IPS DF 4.7 (cell line): ENCODE measurements around the gene CGB1.
"Not testable (repeated sequence)": the region's sequence is repeated elsewhere in the genome, so short reads cannot be mapped to it uniquely, and the experiment has no call there.

ENCODE experiments used
- DNase-seq: peaks from one replicate; pipeline ENCODE4 v3.0.0-alpha.2; 2013; ENCODE audit warnings: low spot score; ENCODE audit errors: extremely low read depth

Gene CGB1

DNA sequence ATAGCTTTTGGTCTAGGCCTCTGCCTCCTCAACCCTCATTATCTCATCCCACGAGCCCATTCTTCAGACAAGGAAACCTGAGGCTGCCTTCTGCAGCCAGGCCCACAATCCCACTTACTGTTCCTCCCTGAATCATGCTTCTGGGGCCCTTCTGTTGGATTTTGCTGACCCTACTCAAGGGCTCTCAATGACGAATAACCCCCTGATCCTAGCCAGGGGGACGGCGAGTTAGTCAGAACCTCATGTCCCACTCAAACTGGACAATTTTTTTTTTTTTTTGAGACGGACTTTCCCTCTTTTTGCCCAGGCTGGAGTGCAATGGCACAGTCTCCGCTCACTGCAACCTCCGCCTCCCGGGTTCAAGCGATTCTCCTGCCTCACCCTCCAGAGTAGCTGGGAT, 14.6 kb downstream of the CGB1 start:
- DNase-seq = no peak

DNA sequence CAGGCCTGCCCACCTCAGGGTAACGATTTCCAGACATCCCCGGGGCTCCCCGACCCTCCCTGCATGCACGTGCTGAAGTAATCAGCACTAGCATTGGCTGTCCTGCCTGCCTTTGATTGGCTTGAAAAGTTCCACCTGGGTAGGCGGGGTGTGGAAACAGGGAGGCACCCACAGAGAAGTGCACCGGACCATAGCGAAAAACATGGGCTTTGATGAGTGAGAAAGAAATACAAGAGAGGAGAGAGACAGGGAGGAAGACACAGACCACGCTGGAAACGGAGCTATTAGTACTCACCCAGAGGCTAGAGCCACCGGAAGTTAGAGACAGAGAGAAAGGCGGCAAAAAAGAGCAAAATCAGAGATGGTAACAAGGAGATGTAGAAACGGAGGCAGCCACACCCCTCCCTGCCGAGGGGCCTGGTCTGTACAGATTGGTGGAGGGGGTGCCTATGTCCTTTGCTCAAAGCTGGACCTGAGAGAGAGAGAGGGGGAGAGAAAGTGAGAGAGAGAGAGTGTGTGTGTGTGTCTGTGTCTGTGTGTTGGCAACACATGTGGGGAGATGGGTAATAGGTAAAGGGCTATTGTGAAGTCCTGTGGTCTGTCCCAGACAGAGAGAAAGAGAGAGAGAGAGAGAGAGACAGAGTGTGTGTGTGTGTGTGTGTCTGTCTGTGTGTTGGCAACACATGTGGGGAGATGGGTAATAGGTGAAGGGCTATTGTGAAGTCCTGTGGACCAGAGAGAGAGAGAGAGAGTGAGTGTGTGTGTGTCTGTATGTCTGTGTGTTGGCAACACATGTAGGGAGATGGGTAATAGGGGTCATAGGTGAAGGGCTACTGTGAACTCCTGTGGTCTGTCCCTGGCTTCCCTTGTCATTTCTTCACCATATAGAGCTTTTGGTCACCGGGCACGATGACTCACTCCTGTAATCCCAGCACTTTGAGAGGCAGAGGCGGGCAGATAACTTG, 15.5 kb downstream of the CGB1 start:
- no peak for DNase-seq

DNA sequence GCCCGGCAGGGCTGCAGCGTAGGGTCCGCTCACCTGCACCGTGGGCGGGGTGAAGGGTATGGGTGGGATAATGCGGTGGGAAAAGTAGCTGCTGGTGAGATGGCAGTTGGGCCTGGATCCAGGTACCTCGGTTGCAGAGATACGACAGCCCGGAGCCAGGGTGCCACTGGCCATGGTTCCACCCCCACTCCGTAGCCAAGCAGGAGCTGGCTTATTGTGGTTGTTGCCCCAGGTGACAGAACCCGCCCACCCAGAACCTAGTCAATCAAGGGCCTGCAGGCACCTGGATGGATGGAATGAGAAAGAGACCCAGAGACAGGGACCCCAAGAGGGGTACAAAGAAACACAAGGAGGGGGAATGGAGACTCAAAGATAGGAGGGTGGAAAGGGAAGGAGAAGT, 16.4 kb downstream of the CGB1 start:
- DNase-seq = no peak

DNA sequence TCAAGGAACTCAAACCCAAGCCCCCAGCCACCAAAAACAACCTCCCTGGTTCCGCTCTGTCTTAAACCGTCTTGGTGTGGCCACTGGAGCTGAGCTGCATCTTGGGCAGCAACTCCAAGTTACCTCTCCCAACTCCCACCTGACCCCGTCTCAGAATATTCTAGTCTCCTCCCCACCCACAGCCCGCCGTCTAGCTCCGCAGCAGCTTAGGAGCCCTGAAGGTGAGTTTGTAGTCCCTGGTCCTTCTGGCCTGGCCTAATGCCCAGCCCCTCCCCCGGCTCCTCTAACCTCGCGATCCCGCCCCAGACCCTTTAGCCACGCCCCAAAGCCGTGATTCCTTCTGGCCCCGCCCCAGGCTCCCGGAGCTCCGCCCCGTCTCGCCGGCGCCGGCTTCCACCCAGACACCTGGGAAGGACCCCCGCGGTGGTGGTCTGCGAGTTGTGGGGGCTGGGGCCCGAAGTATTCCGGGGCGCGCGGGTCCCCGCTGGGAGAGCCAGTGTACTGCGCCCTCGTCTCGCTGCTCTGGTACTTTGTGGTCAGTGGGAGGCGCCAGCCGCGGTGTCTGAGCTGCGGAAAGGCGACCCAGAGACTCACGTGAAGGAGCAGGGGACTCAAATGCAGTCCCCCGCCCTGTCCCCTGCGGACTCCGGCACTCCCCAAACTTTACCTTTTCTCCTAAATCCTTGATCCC, 17.3 kb downstream of the CGB1 start:
- DNase-seq = no peak

DNA sequence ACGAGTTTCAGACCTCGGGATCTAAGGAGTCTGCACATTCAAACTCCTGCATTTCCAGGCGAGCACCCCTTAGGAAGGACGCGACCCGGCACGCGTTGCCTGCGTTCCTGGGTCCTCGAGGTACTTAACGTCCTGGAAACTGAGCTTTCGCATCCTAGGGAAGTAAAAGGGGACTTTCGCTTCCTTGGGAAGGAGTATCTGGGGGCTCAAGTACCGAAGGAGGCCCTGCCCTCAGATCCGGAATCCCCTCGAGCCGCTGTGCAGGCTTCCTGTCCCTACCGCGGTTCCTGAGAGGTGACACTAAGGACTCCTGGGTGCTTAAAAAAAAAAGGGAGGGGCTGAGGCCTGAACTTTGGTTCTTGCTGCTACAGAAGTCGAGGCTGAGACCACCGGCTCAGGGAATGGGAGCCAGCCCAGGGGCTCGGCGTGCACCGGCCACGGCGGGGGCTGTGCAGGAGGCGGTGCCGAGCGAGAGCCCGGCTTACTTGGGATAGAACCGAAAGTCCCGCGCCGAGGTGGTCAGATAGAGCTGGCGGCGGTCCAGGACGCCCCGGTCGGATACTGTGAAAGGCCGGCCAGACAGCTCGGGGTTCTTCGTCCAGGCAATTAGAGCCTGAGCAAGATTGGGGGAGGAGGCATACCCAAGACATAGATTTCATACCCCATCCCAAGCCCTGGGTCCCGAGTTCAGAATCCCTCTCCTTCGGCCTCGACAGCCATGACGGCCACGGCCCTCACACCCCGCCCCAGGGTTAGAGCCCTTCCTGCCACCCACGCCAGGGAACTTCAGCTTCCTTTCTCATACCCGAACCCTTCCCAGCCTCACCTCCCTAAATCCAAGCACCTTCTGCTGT, 18.1 kb downstream of the CGB1 start:
- DNase-seq = not testable (repeated sequence)

DNA sequence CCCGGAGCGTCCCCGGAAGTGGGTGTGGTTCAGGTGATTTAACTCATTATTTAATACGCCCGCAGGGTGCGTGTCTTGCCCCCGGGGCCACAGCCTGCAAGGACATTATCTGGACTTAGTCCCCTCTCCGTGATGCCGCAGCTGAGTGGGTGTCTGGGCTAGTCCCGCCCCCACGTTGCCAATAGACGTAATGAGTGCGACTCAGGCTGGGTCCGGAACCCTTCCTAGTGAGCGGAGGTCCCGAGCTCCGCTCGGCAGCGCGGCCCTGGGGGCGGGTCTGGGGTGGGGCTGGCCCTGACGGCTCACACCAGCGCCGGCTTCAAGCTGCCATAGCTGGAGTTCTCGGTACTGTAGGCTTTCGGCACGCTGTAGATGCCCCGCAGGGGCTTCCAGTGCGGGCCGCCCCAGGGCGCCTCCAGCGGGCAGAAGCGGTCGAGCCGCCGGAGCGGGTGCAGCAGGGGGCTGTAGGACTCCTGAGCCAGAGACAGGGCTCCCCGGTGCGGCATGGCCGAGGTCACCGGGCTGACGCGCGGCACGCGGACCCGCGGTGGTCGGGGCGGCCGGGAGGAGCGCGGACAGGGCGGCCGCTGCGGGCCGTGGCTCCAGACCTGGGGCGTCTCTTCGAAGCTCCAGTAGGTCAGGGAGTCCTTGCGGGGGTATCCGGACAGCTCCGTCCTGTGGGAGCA, 18.9 kb downstream of the CGB1 start:
- no peak for DNase-seq

DNA sequence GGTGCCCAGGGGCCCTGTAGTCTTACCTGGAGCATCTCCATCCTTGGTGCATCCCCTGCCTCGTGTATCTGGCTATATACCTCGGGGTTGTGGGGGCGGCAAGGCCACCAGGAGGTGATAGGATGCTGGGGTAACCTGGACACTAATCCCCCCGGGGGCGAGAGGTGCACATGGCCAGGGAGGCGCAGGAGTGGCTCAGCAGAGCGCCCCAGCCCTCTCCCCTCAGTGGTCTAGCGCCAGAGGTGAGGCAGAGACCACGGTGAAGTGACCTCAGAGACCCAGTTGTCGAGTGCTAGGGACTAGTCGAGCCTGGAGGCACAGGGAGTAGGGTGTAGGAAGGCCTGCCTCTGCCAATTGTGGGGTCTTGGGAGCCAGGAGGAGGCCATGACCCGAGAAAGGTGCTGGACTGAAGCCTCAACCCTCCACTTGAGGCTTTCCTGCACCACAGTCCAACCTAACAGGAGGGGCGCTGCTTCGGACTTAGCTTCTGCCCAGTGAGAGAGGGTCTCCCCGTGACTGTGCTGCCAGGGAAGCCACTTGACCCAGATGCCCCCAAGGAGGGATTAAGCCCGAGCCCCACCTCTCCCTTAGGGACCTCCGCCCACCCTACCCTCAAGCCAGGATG, 19.5 kb downstream of the CGB1 start, which contains the start of gene LHB:
LHB (minus strand) TSS at position 51 of the 625 bp plus-strand sequence; CDS start at position 41, 10 bp downstream.
- no peak for DNase-seq

DNA sequence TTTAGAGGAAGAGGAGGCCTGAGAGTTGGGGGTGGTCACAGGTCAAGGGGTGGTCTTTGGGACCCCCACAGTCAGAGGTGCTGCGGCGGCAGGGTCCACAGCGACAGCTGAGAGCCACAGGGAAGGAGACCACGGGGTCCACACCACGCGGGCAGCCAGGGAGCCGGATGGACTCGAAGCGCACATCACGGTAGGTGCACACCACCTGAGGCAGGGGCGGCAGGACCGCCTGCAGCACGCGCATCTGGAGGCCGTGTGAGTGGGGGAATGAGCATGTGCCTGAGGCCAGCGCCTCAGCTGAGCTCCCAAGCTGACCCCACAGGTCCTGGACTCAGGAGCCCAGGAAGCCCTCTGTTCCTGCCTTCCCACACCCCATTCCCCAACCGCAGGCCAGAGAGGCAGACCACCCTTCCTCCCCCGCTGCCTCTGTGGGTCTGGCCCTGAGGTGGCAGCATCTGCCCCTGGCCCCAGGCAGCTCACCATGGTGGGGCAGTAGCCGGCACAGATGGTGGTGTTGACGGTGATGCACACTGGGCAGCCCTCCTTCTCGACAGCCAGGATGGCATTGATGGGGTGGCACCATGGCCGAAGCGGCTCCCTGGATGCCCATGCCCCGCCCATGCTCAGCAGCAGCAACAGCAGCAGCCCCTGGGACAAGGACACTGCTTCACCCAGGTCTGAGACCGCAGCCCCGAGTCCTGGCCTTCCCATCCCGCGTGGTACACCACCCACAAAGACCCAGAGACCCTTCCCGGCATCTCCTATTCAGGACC, 20.4 kb downstream of the CGB1 start:
- no peak for DNase-seq

DNA sequence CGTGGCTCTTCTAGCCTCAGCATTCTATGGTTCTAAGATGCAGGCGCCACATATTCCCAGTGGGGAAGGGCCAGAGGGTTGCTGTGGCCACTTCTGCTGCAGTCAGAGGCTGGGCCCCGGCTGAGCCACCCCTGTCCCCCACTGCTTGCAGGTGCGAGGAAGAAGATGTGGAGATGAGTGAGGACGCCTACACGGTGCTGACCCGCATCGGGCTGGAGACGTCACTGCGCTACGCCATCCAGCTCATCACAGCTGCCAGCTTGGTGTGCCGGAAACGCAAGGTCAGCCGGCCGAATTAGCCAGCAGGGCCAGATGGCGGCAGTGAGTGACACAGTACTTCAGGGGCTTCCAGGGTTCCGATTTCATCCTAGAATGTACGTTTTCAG, 21.8 kb downstream of the CGB1 start:
- DNase-seq = no peak

DNA sequence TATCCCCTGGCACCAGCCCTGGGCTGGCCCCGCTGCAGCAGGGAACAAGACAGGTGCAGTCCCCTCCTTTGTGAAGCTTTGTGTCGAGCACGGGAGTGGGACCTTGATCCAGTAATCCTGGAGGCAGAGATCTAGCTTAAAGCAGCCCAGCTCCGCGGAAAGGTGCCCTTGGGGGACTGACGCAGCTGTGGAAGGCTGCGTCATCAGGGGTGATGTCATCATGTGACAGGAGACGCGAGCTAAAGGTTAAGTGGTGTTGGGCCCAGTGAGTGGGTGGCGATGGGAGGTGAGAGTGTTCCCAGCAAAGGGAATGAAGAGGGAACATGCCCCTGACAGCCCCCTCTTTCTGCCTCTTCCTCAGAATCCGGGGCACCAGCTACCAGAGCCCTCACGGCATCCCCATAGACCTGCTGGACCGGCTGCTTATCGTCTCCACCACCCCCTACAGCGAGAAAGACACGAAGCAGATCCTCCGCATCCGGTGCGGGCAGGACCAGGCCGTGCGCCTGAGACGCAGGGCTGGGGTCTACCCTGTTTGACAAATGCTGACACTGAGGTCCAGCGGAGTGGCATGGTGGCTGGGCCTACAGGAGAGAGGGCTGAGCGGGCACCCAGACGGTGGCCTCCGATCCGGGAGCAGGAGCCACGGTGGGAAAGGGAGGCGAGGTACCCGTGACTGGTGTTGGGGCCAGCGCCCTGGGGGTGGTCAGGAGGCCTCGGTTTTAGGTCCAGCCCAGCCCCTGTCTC, 22.4 kb downstream of the CGB1 start:
- DNase-seq = no peak

DNA sequence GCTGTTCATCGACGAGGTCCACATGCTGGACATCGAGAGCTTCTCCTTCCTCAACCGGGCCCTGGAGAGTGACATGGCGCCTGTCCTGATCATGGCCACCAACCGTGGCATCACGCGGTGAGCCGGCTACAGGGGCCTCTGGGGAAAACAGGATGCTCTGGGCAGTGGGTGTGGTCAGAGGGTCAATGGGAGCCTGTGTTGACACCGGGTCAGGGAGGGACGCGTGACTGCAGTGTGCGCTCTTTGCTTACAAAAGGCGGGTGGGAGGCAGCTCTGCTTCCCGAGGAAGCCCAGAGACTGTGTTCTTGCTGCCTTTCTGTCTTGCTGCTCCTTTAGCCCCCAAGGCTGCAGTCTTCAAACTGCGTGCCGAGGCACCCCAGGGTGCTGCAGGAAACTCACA, 25.5 kb downstream of the CGB1 start:
- DNase-seq = no peak

DNA sequence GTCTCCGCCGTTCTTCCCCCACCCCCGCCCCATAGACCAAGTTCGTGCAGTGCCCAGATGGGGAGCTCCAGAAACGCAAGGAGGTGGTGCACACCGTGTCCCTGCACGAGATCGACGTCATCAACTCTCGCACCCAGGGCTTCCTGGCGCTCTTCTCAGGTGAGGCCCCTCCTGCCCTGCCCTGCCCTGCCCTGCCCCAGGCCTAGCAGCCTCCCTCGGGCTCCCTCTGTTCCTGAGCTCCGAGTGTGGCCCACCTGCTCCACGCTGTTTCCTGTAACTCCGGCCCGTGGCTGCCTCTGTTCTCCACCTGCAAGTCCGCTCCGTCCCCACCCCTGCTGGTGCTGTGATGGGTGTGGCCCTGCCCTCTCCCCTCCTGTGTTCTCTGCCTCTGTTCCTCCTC, 26.2 kb downstream of the CGB1 start:
- no peak for DNase-seq

DNA sequence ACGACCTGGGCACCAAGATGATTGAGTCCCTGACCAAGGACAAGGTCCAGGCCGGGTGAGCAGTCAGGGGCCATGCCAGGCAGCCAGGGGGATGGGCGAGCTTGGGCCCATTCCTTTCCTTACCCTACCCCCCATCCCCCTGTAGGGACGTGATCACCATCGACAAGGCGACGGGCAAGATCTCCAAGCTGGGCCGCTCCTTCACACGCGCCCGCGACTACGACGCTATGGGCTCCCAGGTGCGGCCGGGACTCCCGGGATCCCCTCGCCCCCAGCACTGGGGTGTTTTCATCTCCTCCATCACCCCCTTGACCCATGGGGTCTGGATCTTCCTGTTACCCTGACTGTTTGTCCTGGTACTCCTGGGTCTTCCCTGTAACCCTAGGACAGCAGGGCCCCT, 26.9 kb downstream of the CGB1 start:
- DNase-seq = no peak

DNA sequence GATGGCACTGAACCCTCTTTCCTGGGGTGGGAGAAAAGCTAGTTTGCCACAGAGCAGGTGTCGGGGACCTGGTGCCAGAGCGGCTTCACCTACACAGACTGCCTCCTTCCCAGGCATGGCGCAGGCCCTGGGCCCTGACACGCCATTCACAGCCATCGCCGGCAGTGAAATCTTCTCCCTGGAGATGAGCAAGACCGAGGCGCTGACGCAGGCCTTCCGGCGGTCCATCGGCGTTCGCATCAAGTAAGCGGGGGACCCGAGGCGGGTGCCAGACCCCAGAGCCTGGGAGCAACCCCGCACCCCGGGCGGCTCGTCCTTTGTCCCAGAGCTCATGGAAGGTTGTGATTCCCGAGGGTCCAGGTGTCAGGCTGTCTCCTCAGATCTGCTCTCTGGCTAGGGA, 29.8 kb downstream of the CGB1 start:
- DNase-seq = no peak

DNA sequence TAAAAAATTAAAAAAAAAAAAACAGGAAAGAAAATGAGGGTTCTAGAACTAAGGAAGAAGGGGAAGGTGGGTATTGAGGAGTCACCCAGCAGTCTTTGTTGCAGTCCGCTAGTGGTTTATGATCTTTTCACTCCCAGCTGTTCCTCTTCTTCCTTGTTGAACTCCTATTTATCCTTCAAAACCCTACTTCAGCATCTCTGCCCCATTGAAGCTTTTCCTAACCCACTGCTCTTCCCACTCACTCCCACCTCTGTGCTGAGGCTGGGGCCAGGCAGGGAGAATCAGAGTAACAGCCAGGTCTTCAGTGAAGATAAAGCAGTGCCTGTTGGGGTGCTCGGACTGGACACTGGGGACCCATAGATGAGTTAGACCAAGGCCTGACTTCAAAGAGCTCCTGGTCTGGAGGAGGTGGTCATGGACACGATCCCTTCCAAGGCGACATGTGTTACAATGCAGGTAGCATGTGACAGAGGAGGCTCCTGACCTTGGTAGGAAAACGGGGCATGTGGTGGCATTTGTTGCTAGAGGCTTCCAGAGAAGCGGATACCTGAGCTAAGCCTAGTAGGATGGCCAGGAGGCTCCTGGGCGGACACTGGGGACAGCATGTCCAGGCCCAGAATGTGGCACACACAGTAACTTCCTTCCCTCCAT, 31.6 kb downstream of the CGB1 start:
- DNase-seq = no peak

DNA sequence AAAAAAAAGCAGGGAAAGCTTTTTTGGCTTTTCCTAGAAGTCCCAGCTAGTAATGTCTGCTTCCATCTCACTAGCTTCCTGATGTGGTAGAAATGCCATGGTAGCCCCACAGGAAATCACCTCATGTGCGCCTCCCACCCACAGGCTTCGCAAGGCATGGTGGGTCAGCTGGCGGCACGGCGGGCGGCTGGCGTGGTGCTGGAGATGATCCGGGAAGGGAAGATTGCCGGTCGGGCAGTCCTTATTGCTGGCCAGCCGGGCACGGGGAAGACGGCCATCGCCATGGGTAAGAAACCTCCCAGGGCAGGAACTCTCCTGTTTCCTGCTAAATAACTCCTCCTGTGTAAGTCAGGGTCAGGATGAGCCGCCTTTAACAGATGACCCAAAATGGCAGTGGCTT, 32.6 kb downstream of the CGB1 start:
- DNase-seq = no peak

DNA sequence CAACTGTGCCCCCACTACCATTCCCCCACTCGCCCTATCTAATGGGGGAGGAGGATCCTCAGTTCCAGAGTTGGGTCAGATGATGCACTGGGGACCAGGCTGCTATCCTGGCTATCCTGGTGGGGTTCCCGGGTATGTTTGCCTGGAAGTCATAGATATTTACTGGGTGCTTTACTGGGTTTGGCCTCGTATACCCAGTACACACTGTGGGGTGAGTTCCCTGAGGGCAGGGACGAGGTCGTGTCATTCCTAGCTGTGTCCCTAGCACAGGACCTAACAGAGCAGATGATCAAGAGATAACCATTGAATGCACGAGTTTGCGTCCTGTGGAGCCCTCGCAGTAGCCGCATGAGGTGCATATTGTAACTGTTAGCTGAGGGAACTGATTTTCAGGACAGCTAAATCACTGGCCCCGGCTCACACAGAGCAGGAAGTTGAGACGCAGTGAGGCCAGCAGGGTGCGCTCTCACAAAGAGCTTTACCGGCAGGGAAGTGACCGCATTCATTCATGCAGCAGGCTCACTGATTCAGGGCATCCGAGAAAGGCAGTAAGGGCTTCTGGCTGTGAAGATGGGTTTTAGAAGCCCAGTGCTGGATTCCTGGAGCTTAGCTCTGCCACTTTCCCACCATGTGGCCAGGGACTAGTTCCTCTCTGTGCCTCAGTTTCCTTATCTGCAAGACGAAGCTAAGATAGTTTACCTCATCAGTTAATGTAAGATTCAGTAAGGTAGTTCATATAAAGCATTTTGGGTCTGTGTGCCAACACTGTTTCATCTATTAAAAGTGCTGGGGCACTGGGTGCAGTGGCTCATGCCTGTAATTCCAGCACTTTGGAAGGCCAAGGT, 37.0 kb downstream of the CGB1 start:
- DNase-seq = no peak

DNA sequence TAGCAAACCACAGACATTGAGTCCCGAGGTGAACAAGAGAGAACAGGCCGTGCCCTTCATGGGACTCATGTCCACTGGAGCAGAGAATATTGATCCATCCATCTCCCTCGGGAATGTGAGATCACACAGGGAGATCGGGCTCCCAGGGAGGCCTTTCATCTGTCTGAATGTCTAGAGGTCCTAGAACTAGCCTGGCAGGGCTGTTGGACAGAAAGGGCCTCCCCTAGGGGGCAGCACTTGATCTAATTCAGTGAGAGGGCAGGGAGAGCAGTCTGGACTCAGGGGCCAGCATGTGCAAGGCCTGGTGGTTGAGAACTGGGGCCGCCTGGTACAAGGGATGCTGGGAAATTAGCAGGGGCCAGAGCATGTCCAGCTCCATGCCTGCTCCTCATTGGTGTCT, 38.7 kb downstream of the CGB1 start:
- DNase-seq = no peak
